ENCODE data around the gene AGAP1.

AGAP1 gene

GRCh38 chr2:236159778-236160170 is 665.9 kb downstream of the AGAP1 start:
- no peak for DNase-seq (ENCODE audit: low read depth, low spot score)

- DNase-seq (ENCODE audit: low read depth, low spot score) = no peak
Measured at GRCh38 chr2:236160366-236161081, 666.7 kb downstream of the AGAP1 start.

- no peak for DNase-seq (ENCODE audit: low read depth, low spot score)
Measured at GRCh38 chr2:236161082-236161462, 667.2 kb downstream of the AGAP1 start.

GRCh38 chr2:236161531-236161930 is 667.7 kb downstream of the AGAP1 start:
- DNase-seq (ENCODE audit: low read depth, low spot score) = no peak

GRCh38 chr2:236162031-236162845 is 668.4 kb downstream of the AGAP1 start:
- DNase-seq (ENCODE audit: low read depth, low spot score) = no peak

GRCh38 chr2:236162882-236163470 is 669.1 kb downstream of the AGAP1 start:
- DNase-seq (ENCODE audit: low read depth, low spot score) = no peak

GRCh38 chr2:236163471-236164200 is 669.8 kb downstream of the AGAP1 start:
- no peak for DNase-seq (ENCODE audit: low read depth, low spot score)

GRCh38 chr2:236164201-236164924 is 670.5 kb downstream of the AGAP1 start:
- DNase-seq (ENCODE audit: low read depth, low spot score) = no peak

- DNase-seq (ENCODE audit: low read depth, low spot score) = no peak
Measured at GRCh38 chr2:236164925-236165841, 671.3 kb downstream of the AGAP1 start.

- DNase-seq (ENCODE audit: low read depth, low spot score) = no peak
Measured at GRCh38 chr2:236165842-236166795, 672.3 kb downstream of the AGAP1 start.

GRCh38 chr2:236166796-236167296 is 673.0 kb downstream of the AGAP1 start:
- no peak for DNase-seq (ENCODE audit: low read depth, low spot score)

- no peak for DNase-seq (ENCODE audit: low read depth, low spot score)
Measured at GRCh38 chr2:236167297-236168109, 673.7 kb downstream of the AGAP1 start.

GRCh38 chr2:236168110-236169080 is 674.6 kb downstream of the AGAP1 start, which contains the start of gene GBX2:
Gene GBX2 (minus strand): TSS chr2:236168386. CDS start chr2:236167971, 415 bp downstream.
- no peak for DNase-seq (ENCODE audit: low read depth, low spot score)

- no peak for DNase-seq (ENCODE audit: low read depth, low spot score)
Measured at GRCh38 chr2:236169151-236169721, 675.4 kb downstream of the AGAP1 start.

GRCh38 chr2:236169741-236170589 is 676.1 kb downstream of the AGAP1 start:
- DNase-seq (ENCODE audit: low read depth, low spot score) = no peak
